ENCODE measurements around the gene CDH20.

- TF ChIP-seq RAD21 (conservative IDR thresholded peaks at IDR 0.05 in 1 of 2, IDR thresholded peaks at IDR 0.05 in 1 of 2) (no peak), EP300 (IDR thresholded peaks at IDR 0.05) (no peak), RFX5 (IDR thresholded peaks at IDR 0.05) (no peak), POLR2AphosphoS2 (conservative IDR thresholded peaks at IDR 0.05; ENCODE audit: low read length) (no peak), MAX (IDR thresholded peaks at IDR 0.05) (no peak), HMGXB4 (CRISPR knock-in tag; IDR thresholded peaks at IDR 0.05; ENCODE audit: borderline replicate concordance) (no peak), POLR2A (IDR thresholded peaks at IDR 0.05; ENCODE audit: low read length) (no peak), RNF2 (IDR thresholded peaks at IDR 0.05; ENCODE audit: borderline replicate concordance, low read depth) (no peak), KDM1A (IDR thresholded peaks at IDR 0.05; ENCODE audit: low read depth) (no peak), REST (IDR thresholded peaks at IDR 0.05) (no peak), CEBPB (IDR thresholded peaks at IDR 0.05) (no peak), HDAC2 (IDR thresholded peaks at IDR 0.05) (no peak), CBX2 (IDR thresholded peaks at IDR 0.05; ENCODE audit: borderline replicate concordance, low read depth) (no peak)
- TF ChIP-seq, protein P1, sequence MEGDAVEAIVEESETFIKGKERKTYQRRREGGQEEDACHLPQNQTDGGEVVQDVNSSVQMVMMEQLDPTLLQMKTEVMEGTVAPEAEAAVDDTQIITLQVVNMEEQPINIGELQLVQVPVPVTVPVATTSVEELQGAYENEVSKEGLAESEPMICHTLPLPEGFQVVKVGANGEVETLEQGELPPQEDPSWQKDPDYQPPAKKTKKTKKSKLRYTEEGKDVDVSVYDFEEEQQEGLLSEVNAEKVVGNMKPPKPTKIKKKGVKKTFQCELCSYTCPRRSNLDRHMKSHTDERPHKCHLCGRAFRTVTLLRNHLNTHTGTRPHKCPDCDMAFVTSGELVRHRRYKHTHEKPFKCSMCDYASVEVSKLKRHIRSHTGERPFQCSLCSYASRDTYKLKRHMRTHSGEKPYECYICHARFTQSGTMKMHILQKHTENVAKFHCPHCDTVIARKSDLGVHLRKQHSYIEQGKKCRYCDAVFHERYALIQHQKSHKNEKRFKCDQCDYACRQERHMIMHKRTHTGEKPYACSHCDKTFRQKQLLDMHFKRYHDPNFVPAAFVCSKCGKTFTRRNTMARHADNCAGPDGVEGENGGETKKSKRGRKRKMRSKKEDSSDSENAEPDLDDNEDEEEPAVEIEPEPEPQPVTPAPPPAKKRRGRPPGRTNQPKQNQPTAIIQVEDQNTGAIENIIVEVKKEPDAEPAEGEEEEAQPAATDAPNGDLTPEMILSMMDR (IDR thresholded peaks at IDR 0.05): no peak
Measured at GRCh38 chr18:61530681-61531080, 197.5 kb downstream of the CDH20 start.

Measured in A549 (cell line).